CMK (cell line): ENCODE data around the gene DENND2A.
A peak's percentile ranks its signal among the peaks of the same experiment; 100 is the strongest.
"Not testable (repeated sequence)": the region's sequence is repeated elsewhere in the genome, so short reads cannot be mapped to it uniquely, and the experiment has no call there.

ENCODE experiments used
- DNase-seq: peaks from one replicate; pipeline ENCODE4 v3.0.0-alpha.2; 2010; ENCODE audit warnings: low read depth

The DENND2A gene

GRCh38 chr7:140544388-140544826 is 96.2 kb downstream of the DENND2A start:
- no peak for DNase-seq

- no peak for DNase-seq
Observed at GRCh38 chr7:140542228-140542603, 98.4 kb downstream of the DENND2A start.

GRCh38 chr7:140541513-140542227 is 98.9 kb downstream of the DENND2A start:
- no peak for DNase-seq

- DNase-seq, result no peak
Observed at GRCh38 chr7:140541176-140541512, 99.5 kb downstream of the DENND2A start.

GRCh38 chr7:140540136-140540777 is 100.4 kb downstream of the DENND2A start:
- no peak for DNase-seq

GRCh38 chr7:140539461-140539860 is 101.2 kb downstream of the DENND2A start:
- DNase-seq, result no peak

GRCh38 chr7:140537750-140538482 is 102.7 kb downstream of the DENND2A start:
- no peak for DNase-seq

GRCh38 chr7:140534743-140535142 is 105.9 kb downstream of the DENND2A start:
- DNase-seq, result no peak

GRCh38 chr7:140533394-140533872 is 107.2 kb downstream of the DENND2A start:
- no peak for DNase-seq

GRCh38 chr7:140529428-140529827 is 111.2 kb downstream of the DENND2A start:
- DNase-seq, result not testable (repeated sequence)

GRCh38 chr7:140526787-140527664 is 113.6 kb downstream of the DENND2A start:
- no peak for DNase-seq

- no peak for DNase-seq
Observed at GRCh38 chr7:140526214-140526613, 114.4 kb downstream of the DENND2A start.

GRCh38 chr7:140525743-140526142 is 114.9 kb downstream of the DENND2A start:
- no peak for DNase-seq

- no peak for DNase-seq
Observed at GRCh38 chr7:140521421-140521820, 119.2 kb downstream of the DENND2A start.

GRCh38 chr7:140519007-140519399 is 121.6 kb downstream of the DENND2A start:
- no peak for DNase-seq

- DNase-seq, result no peak
Observed at GRCh38 chr7:140518370-140519006, 122.1 kb downstream of the DENND2A start.

- DNase-seq, result peak; percentile 66
Observed at GRCh38 chr7:140517546-140518369, 122.9 kb downstream of the DENND2A start.

GRCh38 chr7:140512317-140513000 is 128.2 kb downstream of the DENND2A start:
- DNase-seq, result no peak

GRCh38 chr7:140509789-140510188 is 130.8 kb downstream of the DENND2A start:
- no peak for DNase-seq

GRCh38 chr7:140507556-140507955 is 133.1 kb downstream of the DENND2A start:
- not testable (repeated sequence) for DNase-seq
